OCI-LY7 (cell line): ENCODE measurements around the gene LIMK2.

ENCODE experiments used
- EZH2phosphoT487 ChIP-seq: fragments of 200-600 bp; sonication (generic); IDR thresholded peaks from 2 replicates; pipeline ENCODE4 v1.6.1; 2018; ENCODE audit warnings: low read depth, borderline replicate concordance, mild to moderate bottlenecking, mixed run types, antibody characterized with exemption, low read length, moderate library complexity, mixed read lengths
- TF ChIP-seq, protein P1 (sequence below): fragments of 200-600 bp; sonication (generic); conservative IDR thresholded peaks from 2 replicates; pipeline ENCODE4 v1.5.1; 2014; ENCODE audit warnings: mild to moderate bottlenecking, antibody characterized with exemption, low read length, moderate library complexity, mixed read lengths

DNA sequence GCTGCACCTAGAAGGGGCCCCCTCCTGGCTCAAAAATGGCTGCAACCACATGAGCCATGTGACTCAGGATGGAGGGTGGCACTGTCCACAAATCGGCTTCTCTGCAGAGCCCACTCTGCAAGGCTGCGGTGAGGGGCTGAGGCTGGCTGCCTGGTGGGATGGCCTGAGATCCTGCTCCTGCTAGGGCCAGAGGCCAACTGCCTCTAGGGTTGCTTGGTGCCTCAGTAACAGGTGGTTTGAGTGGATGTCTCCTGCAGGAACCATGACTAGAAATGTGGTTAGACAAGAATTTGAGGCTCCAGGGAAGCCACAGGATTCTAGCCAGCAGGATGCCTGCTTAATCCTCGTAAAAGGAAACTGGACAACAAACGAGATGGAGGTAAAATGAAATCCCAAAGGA, 116.9 kb downstream of the LIMK2 start:
- TF ChIP-seq, protein P1, sequence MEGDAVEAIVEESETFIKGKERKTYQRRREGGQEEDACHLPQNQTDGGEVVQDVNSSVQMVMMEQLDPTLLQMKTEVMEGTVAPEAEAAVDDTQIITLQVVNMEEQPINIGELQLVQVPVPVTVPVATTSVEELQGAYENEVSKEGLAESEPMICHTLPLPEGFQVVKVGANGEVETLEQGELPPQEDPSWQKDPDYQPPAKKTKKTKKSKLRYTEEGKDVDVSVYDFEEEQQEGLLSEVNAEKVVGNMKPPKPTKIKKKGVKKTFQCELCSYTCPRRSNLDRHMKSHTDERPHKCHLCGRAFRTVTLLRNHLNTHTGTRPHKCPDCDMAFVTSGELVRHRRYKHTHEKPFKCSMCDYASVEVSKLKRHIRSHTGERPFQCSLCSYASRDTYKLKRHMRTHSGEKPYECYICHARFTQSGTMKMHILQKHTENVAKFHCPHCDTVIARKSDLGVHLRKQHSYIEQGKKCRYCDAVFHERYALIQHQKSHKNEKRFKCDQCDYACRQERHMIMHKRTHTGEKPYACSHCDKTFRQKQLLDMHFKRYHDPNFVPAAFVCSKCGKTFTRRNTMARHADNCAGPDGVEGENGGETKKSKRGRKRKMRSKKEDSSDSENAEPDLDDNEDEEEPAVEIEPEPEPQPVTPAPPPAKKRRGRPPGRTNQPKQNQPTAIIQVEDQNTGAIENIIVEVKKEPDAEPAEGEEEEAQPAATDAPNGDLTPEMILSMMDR = no peak
- TF ChIP-seq EZH2phosphoT487 = no peak
